ENCODE measurements around the gene LUM.

The LUM gene

GRCh38 chr12:91133871-91134270 is 22.6 kb upstream of the LUM start:
- no peak for DNase-seq (ENCODE audit: low read depth, low spot score)
- H3K4me3 ChIP-seq (ENCODE audit: low read length) = no peak overlapping the region
- no peak overlapping the region for H3K27ac ChIP-seq (ENCODE audit: low read length)
- H3K9me3 ChIP-seq (ENCODE audit: control insufficient read depth, insufficient read depth, low read length) = no peaks in the 10 kb centered on the region
- H3K36me3 ChIP-seq (ENCODE audit: control insufficient read depth, insufficient read depth, low read length) = no peaks in the 10 kb centered on the region
- WGBS (ENCODE audit: insufficient coverage, insufficient read length) = no CpG with 5 or more reads among the region's 1 CpG
- H3K27me3 ChIP-seq (ENCODE audit: control insufficient read depth, insufficient read depth, low read length) = no peaks in the 10 kb centered on the region
- no peaks in the 10 kb centered on the region for H3K4me1 ChIP-seq (ENCODE audit: control insufficient read depth, insufficient read depth, low read length)

- no peaks in the 10 kb centered on the region for H3K27me3 ChIP-seq (ENCODE audit: control insufficient read depth, insufficient read depth, low read length)
- no peaks in the 10 kb centered on the region for H3K36me3 ChIP-seq (ENCODE audit: control insufficient read depth, insufficient read depth, low read length)
- no peak overlapping the region for H3K27ac ChIP-seq (ENCODE audit: low read length)
- no peaks in the 10 kb centered on the region for H3K4me1 ChIP-seq (ENCODE audit: control insufficient read depth, insufficient read depth, low read length)
- DNase-seq (ENCODE audit: low read depth, low spot score) = no peak
- no CpG with 5 or more reads among the region's 2 CpGs for WGBS (ENCODE audit: insufficient coverage, insufficient read length)
- no peaks in the 10 kb centered on the region for H3K9me3 ChIP-seq (ENCODE audit: control insufficient read depth, insufficient read depth, low read length)
- no peak overlapping the region for H3K4me3 ChIP-seq (ENCODE audit: low read length)
These were observed 18.5 kb upstream of the LUM start for GRCh38 chr12:91129662-91130362.

- H3K27me3 ChIP-seq (ENCODE audit: control insufficient read depth, insufficient read depth, low read length) = no peaks in the 10 kb centered on the region
- no CpG with 5 or more reads among the region's 3 CpGs for WGBS (ENCODE audit: insufficient coverage, insufficient read length)
- H3K36me3 ChIP-seq (ENCODE audit: control insufficient read depth, insufficient read depth, low read length) = no peaks in the 10 kb centered on the region
- DNase-seq (ENCODE audit: low read depth, low spot score) = no peak
- no peak overlapping the region for H3K4me3 ChIP-seq (ENCODE audit: low read length)
- H3K27ac ChIP-seq (ENCODE audit: low read length) = no peak overlapping the region
- no peaks in the 10 kb centered on the region for H3K4me1 ChIP-seq (ENCODE audit: control insufficient read depth, insufficient read depth, low read length)
- no peaks in the 10 kb centered on the region for H3K9me3 ChIP-seq (ENCODE audit: control insufficient read depth, insufficient read depth, low read length)
These were observed 16.5 kb upstream of the LUM start for GRCh38 chr12:91127751-91128150.

GRCh38 chr12:91127306-91127705 is 16.0 kb upstream of the LUM start:
- Histone ChIP-seq H3K27me3 (ENCODE audit: control insufficient read depth, insufficient read depth, low read length) (no peaks in the 10 kb centered on the region), H3K36me3 (ENCODE audit: control insufficient read depth, insufficient read depth, low read length) (no peaks in the 10 kb centered on the region), H3K4me1 (ENCODE audit: control insufficient read depth, insufficient read depth, low read length) (no peaks in the 10 kb centered on the region), H3K4me3 (ENCODE audit: low read length) (no peak overlapping the region), H3K27ac (ENCODE audit: low read length) (no peak overlapping the region), H3K9me3 (ENCODE audit: control insufficient read depth, insufficient read depth, low read length) (no peaks in the 10 kb centered on the region)
- no CpG with 5 or more reads among the region's 2 CpGs for WGBS (ENCODE audit: insufficient coverage, insufficient read length)
- DNase-seq (ENCODE audit: low read depth, low spot score) = no peak

- H3K36me3 ChIP-seq (ENCODE audit: control insufficient read depth, insufficient read depth, low read length) = no peaks in the 10 kb centered on the region
- no peak for DNase-seq (ENCODE audit: low read depth, low spot score)
- H3K9me3 ChIP-seq (ENCODE audit: control insufficient read depth, insufficient read depth, low read length) = no peaks in the 10 kb centered on the region
- H3K4me1 ChIP-seq (ENCODE audit: control insufficient read depth, insufficient read depth, low read length) = no peaks in the 10 kb centered on the region
- WGBS (ENCODE audit: insufficient coverage, insufficient read length) = no CpG with 5 or more reads among the region's 1 CpG
- H3K27ac ChIP-seq (ENCODE audit: low read length) = no peak overlapping the region
- no peaks in the 10 kb centered on the region for H3K27me3 ChIP-seq (ENCODE audit: control insufficient read depth, insufficient read depth, low read length)
- H3K4me3 ChIP-seq (ENCODE audit: low read length) = no peak overlapping the region
These were observed 15.2 kb upstream of the LUM start for GRCh38 chr12:91126516-91126915.

- Histone ChIP-seq H3K4me1 (ENCODE audit: control insufficient read depth, insufficient read depth, low read length) (no peaks in the 10 kb centered on the region), H3K9me3 (ENCODE audit: control insufficient read depth, insufficient read depth, low read length) (no peaks in the 10 kb centered on the region), H3K27me3 (ENCODE audit: control insufficient read depth, insufficient read depth, low read length) (no peaks in the 10 kb centered on the region), H3K36me3 (ENCODE audit: control insufficient read depth, insufficient read depth, low read length) (no peaks in the 10 kb centered on the region), H3K4me3 (ENCODE audit: low read length) (no peak overlapping the region), H3K27ac (ENCODE audit: low read length) (no peak overlapping the region)
- no peak for DNase-seq (ENCODE audit: low read depth, low spot score)
- WGBS (ENCODE audit: insufficient coverage, insufficient read length) = no CpG with 5 or more reads among the region's 5 CpGs
These were observed 12.1 kb upstream of the LUM start for GRCh38 chr12:91123236-91123916.

- Histone ChIP-seq H3K27me3 (ENCODE audit: control insufficient read depth, insufficient read depth, low read length) (no peaks in the 10 kb centered on the region), H3K9me3 (ENCODE audit: control insufficient read depth, insufficient read depth, low read length) (no peaks in the 10 kb centered on the region), H3K36me3 (ENCODE audit: control insufficient read depth, insufficient read depth, low read length) (no peaks in the 10 kb centered on the region), H3K4me3 (ENCODE audit: low read length) (no peak overlapping the region), H3K27ac (ENCODE audit: low read length) (no peak overlapping the region), H3K4me1 (ENCODE audit: control insufficient read depth, insufficient read depth, low read length) (no peaks in the 10 kb centered on the region)
- no peak for DNase-seq (ENCODE audit: low read depth, low spot score)
These were observed 9.5 kb upstream of the LUM start for GRCh38 chr12:91120781-91121180.

- H3K4me1 ChIP-seq (ENCODE audit: control insufficient read depth, insufficient read depth, low read length) = no peaks in the 10 kb centered on the region
- no peaks in the 10 kb centered on the region for H3K36me3 ChIP-seq (ENCODE audit: control insufficient read depth, insufficient read depth, low read length)
- H3K4me3 ChIP-seq (ENCODE audit: low read length) = no peak overlapping the region
- no peak overlapping the region for H3K27ac ChIP-seq (ENCODE audit: low read length)
- H3K9me3 ChIP-seq (ENCODE audit: control insufficient read depth, insufficient read depth, low read length) = no peaks in the 10 kb centered on the region
- H3K27me3 ChIP-seq (ENCODE audit: control insufficient read depth, insufficient read depth, low read length) = no peaks in the 10 kb centered on the region
- WGBS (ENCODE audit: insufficient coverage, insufficient read length) = no CpG with 5 or more reads among the region's 1 CpG
- DNase-seq (ENCODE audit: low read depth, low spot score) = no peak
These were observed 7.8 kb upstream of the LUM start for GRCh38 chr12:91119089-91119488.

- Histone ChIP-seq H3K4me3 (ENCODE audit: low read length) (no peak overlapping the region), H3K4me1 (ENCODE audit: control insufficient read depth, insufficient read depth, low read length) (no peaks in the 10 kb centered on the region; the same call in 1 of the 2 replicates), H3K27me3 (ENCODE audit: control insufficient read depth, insufficient read depth, low read length) (no peaks in the 10 kb centered on the region), H3K27ac (ENCODE audit: low read length) (no peak overlapping the region), H3K36me3 (ENCODE audit: control insufficient read depth, insufficient read depth, low read length) (no peaks in the 10 kb centered on the region), H3K9me3 (ENCODE audit: control insufficient read depth, insufficient read depth, low read length) (no peaks in the 10 kb centered on the region)
- DNase-seq (ENCODE audit: low read depth, low spot score) = no peak
- no CpG with 5 or more reads among the region's 6 CpGs for WGBS (ENCODE audit: insufficient coverage, insufficient read length)
These were observed 2.3 kb upstream of the LUM start for GRCh38 chr12:91113621-91114020.

GRCh38 chr12:91110311-91110924 is 876 bp downstream of the LUM start:
- no peaks in the 10 kb centered on the region for H3K9me3 ChIP-seq (ENCODE audit: control insufficient read depth, insufficient read depth, low read length)
- no CpG with 5 or more reads among the region's 5 CpGs for WGBS (ENCODE audit: insufficient coverage, insufficient read length)
- no peaks in the 10 kb centered on the region; the same call in 1 of the 2 replicates for H3K4me1 ChIP-seq (ENCODE audit: control insufficient read depth, insufficient read depth, low read length)
- H3K27ac ChIP-seq (ENCODE audit: low read length) = no peak overlapping the region
- no peak overlapping the region for H3K4me3 ChIP-seq (ENCODE audit: low read length)
- H3K36me3 ChIP-seq (ENCODE audit: control insufficient read depth, insufficient read depth, low read length) = no peaks in the 10 kb centered on the region
- no peaks in the 10 kb centered on the region for H3K27me3 ChIP-seq (ENCODE audit: control insufficient read depth, insufficient read depth, low read length)
- no peak for DNase-seq (ENCODE audit: low read depth, low spot score)
